ENCODE results near the gene HTRA3.

The HTRA3 gene

GRCh38 chr4:8277356-8278008 lies 7.9 kb downstream of the HTRA3 start:
- no peak for DNase-seq
- Histone ChIP-seq H3K36me3 (replicated peaks) (no peaks in the 10 kb centered on the region), H3K4me3 (ENCODE audit: low read depth, low read length) (no peak overlapping the region), H3K27me3 (replicated peaks) (no peaks in the 10 kb centered on the region), H3K27ac (no peak overlapping the region)
- in situ Hi-C loops (cut with HindIII; ENCODE audit: low pct_ligation_motif_present, low sequenced_read_pairs) = no loop called here
- TF ChIP-seq CTCF (IDR thresholded peaks at IDR 0.05; ENCODE audit: low read depth, low read length, missing control alignments) = peak; percentile 12

- DNase-seq = peak; percentile 14
- Histone ChIP-seq H3K36me3 (replicated peaks) (no peaks in the 10 kb centered on the region), H3K4me3 (ENCODE audit: low read depth, low read length) (no peak overlapping the region), H3K27ac (peak overlapping the region; percentile 23), H3K27me3 (replicated peaks) (no peaks in the 10 kb centered on the region)
- no peak for TF ChIP-seq CTCF (IDR thresholded peaks at IDR 0.05; ENCODE audit: low read depth, low read length, missing control alignments)
- in situ Hi-C loops (cut with HindIII; ENCODE audit: low pct_ligation_motif_present, low sequenced_read_pairs) = no loop called here
These were observed 8.4 kb downstream of the HTRA3 start for GRCh38 chr4:8278009-8278395.

GRCh38 chr4:8278421-8279287 lies 9.1 kb downstream of the HTRA3 start:
- no peak overlapping the region for H3K4me3 ChIP-seq (ENCODE audit: low read depth, low read length)
- peak overlapping the region; percentile 23 for H3K27ac ChIP-seq
- no peaks in the 10 kb centered on the region for H3K27me3 ChIP-seq (replicated peaks)
- TF ChIP-seq CTCF (IDR thresholded peaks at IDR 0.05; ENCODE audit: low read depth, low read length, missing control alignments) = no peak
- H3K36me3 ChIP-seq (replicated peaks) = no peaks in the 10 kb centered on the region
- in situ Hi-C loops (cut with HindIII; ENCODE audit: low pct_ligation_motif_present, low sequenced_read_pairs) = no loop called here
- DNase-seq = peak; percentile 60

GRCh38 chr4:8279321-8280157 lies 10.0 kb downstream of the HTRA3 start:
- TF ChIP-seq CTCF (IDR thresholded peaks at IDR 0.05; ENCODE audit: low read depth, low read length, missing control alignments) = no peak
- in situ Hi-C loops (cut with HindIII; ENCODE audit: low pct_ligation_motif_present, low sequenced_read_pairs) = no loop called here
- H3K4me3 ChIP-seq (ENCODE audit: low read depth, low read length) = no peak overlapping the region
- no peaks in the 10 kb centered on the region for H3K27me3 ChIP-seq (replicated peaks)
- H3K36me3 ChIP-seq (replicated peaks) = no peaks in the 10 kb centered on the region
- H3K27ac ChIP-seq = no peak overlapping the region
- no peak for DNase-seq

GRCh38 chr4:8280158-8280875 lies 10.8 kb downstream of the HTRA3 start:
- in situ Hi-C loops (cut with HindIII; ENCODE audit: low pct_ligation_motif_present, low sequenced_read_pairs) = no loop called here
- TF ChIP-seq CTCF (IDR thresholded peaks at IDR 0.05; ENCODE audit: low read depth, low read length, missing control alignments) = no peak
- no peaks in the 10 kb centered on the region for H3K27me3 ChIP-seq (replicated peaks)
- DNase-seq = no peak
- no peak overlapping the region for H3K27ac ChIP-seq
- no peaks in the 10 kb centered on the region for H3K36me3 ChIP-seq (replicated peaks)
- H3K4me3 ChIP-seq (ENCODE audit: low read depth, low read length) = no peak overlapping the region
